SK-N-SH treated with all-trans-retinoic acid at 6 μM for 48 hours (cell line): ENCODE measurements around the gene ABCC11.

Source experiments
- ARNTL ChIP-seq: fragments of 450-650 bp; formaldehyde crosslinking; IDR thresholded peaks from 2 replicates; pipeline ENCODE4 v1.5.0; 2020; ENCODE audit warnings: low read depth, mild to moderate bottlenecking, moderate library complexity, borderline replicate concordance
- TF ChIP-seq, protein P1 (sequence below): fragments of 250-450 bp; sonication (Bioruptor Pico); IDR thresholded peaks from 2 replicates; pipeline ENCODE4 v1.8.0; 2021; ENCODE audit warnings: low read depth, mild to moderate bottlenecking, moderate library complexity, borderline replicate concordance

DNA sequence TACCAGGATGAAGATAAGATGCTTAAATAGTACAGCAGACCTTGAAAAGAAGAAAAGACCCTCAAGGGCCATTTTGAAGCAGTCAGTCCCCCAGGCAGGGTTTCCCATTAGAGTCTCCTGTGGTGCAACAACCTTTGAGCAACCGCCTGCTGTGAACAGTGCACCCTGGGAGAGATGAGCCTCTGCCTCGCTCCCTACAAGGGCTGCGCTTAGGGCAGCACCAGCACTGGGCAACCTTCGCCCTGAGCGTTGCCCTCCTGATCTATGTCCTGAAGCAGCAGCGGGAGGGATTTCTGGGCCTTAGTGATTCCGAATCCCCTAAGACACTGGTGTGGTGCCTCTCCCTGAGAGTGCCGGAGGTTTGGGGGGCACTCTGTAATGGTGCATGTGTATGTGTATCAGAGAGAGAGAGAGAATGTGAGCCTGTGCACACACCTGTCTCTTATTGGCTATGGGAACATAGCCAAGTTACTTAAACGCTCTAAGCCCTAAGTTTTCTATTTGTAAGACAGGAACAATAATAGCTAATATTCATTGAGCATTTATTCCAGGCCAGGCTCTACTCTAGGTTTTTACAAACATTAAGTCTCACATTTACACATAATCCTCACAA, 66.4 kb downstream of the ABCC11 start:
- TF ChIP-seq, protein P1, sequence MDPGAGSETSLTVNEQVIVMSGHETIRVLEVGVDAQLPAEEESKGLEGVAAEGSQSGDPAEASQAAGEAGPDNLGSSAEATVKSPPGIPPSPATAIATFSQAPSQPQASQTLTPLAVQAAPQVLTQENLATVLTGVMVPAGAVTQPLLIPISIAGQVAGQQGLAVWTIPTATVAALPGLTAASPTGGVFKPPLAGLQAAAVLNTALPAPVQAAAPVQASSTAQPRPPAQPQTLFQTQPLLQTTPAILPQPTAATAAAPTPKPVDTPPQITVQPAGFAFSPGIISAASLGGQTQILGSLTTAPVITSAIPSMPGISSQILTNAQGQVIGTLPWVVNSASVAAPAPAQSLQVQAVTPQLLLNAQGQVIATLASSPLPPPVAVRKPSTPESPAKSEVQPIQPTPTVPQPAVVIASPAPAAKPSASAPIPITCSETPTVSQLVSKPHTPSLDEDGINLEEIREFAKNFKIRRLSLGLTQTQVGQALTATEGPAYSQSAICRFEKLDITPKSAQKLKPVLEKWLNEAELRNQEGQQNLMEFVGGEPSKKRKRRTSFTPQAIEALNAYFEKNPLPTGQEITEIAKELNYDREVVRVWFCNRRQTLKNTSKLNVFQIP, result no peak
- no peak for TF ChIP-seq ARNTL (CRISPR knock-in tag)
